ENCODE results near the gene NOSTRIN. TPM values are rescaled to one million over a fixed set of nuclear protein-coding genes. Genes with fewer than 3 reads are reported as not detected.

NOSTRIN gene
- polyA plus RNA-seq, 1 donor (not counting 4 experiments of a cell fraction or from before 2014, with no cell fraction given): not detected

DNA sequence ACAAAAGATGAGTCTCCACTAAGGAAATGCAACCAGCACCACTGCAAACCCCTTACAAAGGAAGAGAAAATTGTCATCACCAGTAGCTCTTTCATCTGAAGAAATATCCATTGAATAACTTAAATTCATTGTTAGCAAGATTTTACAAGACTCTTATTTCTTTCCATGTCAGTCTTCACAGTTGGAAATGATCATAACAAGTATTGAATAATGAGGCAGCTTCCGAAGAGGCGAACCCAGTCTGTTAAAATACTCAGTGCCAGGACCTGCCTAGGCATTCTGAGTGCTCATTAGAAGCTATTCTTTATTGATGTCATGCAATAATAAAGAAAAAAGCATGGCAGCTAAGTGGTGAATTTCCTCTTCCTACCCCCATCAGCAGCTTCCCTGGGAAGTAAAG, 33.5 kb downstream of the NOSTRIN start:
- H2AFZ ChIP-seq (ENCODE audit: control insufficient read depth, low read length): no peak overlapping the region
- TF ChIP-seq CTCF (optimal IDR thresholded peaks at IDR 0.05 in 1 of 3, IDR thresholded peaks at IDR 0.05 in 1 of 3, conservative IDR thresholded peaks at IDR 0.05 in 1 of 3; ENCODE audit: extremely low read depth in 1 of 3, insufficient read depth in 2 of 3, low read length in 3 of 3): no peak
- no peak for TF ChIP-seq EZH2 (IDR thresholded peaks at IDR 0.05; ENCODE audit: low read length)
- H3K9me1 ChIP-seq (ENCODE audit: control insufficient read depth, extremely low read depth, insufficient read depth, low read length): no peaks in the 10 kb centered on the region
- no peaks in the 10 kb centered on the region for H3K4me1 ChIP-seq (ENCODE audit: control insufficient read depth, extremely low read depth, insufficient read depth, low read length)
- DNase-seq (ENCODE audit: low read depth, low spot score) (no peak), FAIRE-seq (no peak)
- no peaks in the 10 kb centered on the region for H4K20me1 ChIP-seq (ENCODE audit: control insufficient read depth, extremely low read depth, insufficient read depth, low read length)
- no peaks in the 10 kb centered on the region for H3K79me2 ChIP-seq (ENCODE audit: control insufficient read depth, insufficient read depth, low read length)
- no peaks in the 10 kb centered on the region for H3K9me3 ChIP-seq (ENCODE audit: control insufficient read depth, low read depth, low read length)
- no peak overlapping the region for H3K27ac ChIP-seq (ENCODE audit: control insufficient read depth, insufficient read depth, low read length)
- H3K36me3 ChIP-seq (ENCODE audit: control insufficient read depth in 2 of 2, extremely low read depth in 1 of 2, insufficient read depth in 2 of 2, low read length in 2 of 2): no peaks in the 10 kb centered on the region
- no peak overlapping the region for H3K4me2 ChIP-seq (ENCODE audit: control insufficient read depth, extremely low read depth, insufficient read depth, low read depth, low read length)
- H3K27me3 ChIP-seq (ENCODE audit: control insufficient read depth, extremely low read depth, insufficient read depth, low read length): no peaks in the 10 kb centered on the region
- H3K4me3 ChIP-seq (ENCODE audit: control insufficient read depth in 2 of 3, extremely low read depth in 1 of 3, insufficient read depth in 2 of 3, low read depth in 1 of 3, low read length in 3 of 3): no peak overlapping the region
- H3K9ac ChIP-seq (ENCODE audit: control insufficient read depth, extremely low read depth, insufficient read depth, low read length): no peak overlapping the region
- dilution Hi-C loops (cut with MboI; ENCODE audit: extremely low pct_ligation_motif_present, low sequenced_read_pairs): no loop called here

DNA sequence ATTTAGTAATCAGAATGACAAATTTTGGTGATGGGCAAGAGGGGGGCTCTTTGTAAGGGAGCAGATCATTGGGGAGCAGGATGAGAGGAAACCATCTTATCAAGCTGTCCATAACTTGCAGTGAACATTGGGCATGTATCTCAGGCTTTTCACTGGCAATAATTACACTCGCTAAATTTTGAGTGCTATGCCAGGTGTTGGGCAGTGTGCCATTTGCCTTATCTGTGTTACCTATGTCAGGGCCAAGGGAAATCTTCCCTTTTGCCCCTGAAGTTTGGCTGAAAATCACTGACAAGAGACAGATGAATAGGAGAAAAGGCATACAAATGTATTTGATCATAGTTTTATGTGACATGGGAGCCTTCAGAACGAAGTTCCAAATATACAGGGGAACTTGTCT, 39.0 kb downstream of the NOSTRIN start:
- Histone ChIP-seq H2AFZ (ENCODE audit: control insufficient read depth, low read length) (no peak overlapping the region), H3K79me2 (ENCODE audit: control insufficient read depth, insufficient read depth, low read length) (no peaks in the 10 kb centered on the region), H3K9ac (ENCODE audit: control insufficient read depth, extremely low read depth, insufficient read depth, low read length) (no peak overlapping the region), H3K4me3 (ENCODE audit: control insufficient read depth in 2 of 3, extremely low read depth in 1 of 3, insufficient read depth in 2 of 3, low read depth in 1 of 3, low read length in 3 of 3) (no peak overlapping the region), H3K9me1 (ENCODE audit: control insufficient read depth, extremely low read depth, insufficient read depth, low read length) (no peaks in the 10 kb centered on the region), H3K4me2 (ENCODE audit: control insufficient read depth, extremely low read depth, insufficient read depth, low read depth, low read length) (no peak overlapping the region), H4K20me1 (ENCODE audit: control insufficient read depth, extremely low read depth, insufficient read depth, low read length) (no peaks in the 10 kb centered on the region), H3K4me1 (ENCODE audit: control insufficient read depth, extremely low read depth, insufficient read depth, low read length) (no peaks in the 10 kb centered on the region), H3K36me3 (ENCODE audit: control insufficient read depth in 2 of 2, extremely low read depth in 1 of 2, insufficient read depth in 2 of 2, low read length in 2 of 2) (no peaks in the 10 kb centered on the region), H3K27me3 (ENCODE audit: control insufficient read depth, extremely low read depth, insufficient read depth, low read length) (no peaks in the 10 kb centered on the region), H3K27ac (ENCODE audit: control insufficient read depth, insufficient read depth, low read length) (no peak overlapping the region), H3K9me3 (ENCODE audit: control insufficient read depth, low read depth, low read length) (no peaks in the 10 kb centered on the region)
- dilution Hi-C loops (cut with MboI; ENCODE audit: extremely low pct_ligation_motif_present, low sequenced_read_pairs): no loop called here
- DNase-seq (ENCODE audit: low read depth, low spot score) (no peak), FAIRE-seq (no peak)
- TF ChIP-seq CTCF (optimal IDR thresholded peaks at IDR 0.05 in 1 of 3, IDR thresholded peaks at IDR 0.05 in 1 of 3, conservative IDR thresholded peaks at IDR 0.05 in 1 of 3; ENCODE audit: extremely low read depth in 1 of 3, insufficient read depth in 2 of 3, low read length in 3 of 3) (no peak), EZH2 (IDR thresholded peaks at IDR 0.05; ENCODE audit: low read length) (no peak)

Measured in keratinocyte (primary cell).